GM21717 (cell line): Measurements from ENCODE around the gene ZDHHC7.

ENCODE experiments used
- ATAC-seq: cut with Tn5 transposase; IDR thresholded peaks from one replicate; pipeline ENCODE4 v1.9.1; 2021; ENCODE audit warnings: mild to moderate bottlenecking, moderate library complexity; ENCODE audit not compliant: unreplicated experiment

Gene ZDHHC7

GRCh38 chr16:84970447-84971127 is 40.7 kb downstream of the ZDHHC7 start:
- ATAC-seq = no peak

GRCh38 chr16:84967828-84968227 is 43.5 kb downstream of the ZDHHC7 start:
- ATAC-seq = no peak

- ATAC-seq = no peak
Measured at GRCh38 chr16:84965428-84966415, 45.6 kb downstream of the ZDHHC7 start.

GRCh38 chr16:84964386-84965128 is 46.8 kb downstream of the ZDHHC7 start:
- no peak for ATAC-seq

- ATAC-seq = no peak
Measured at GRCh38 chr16:84963066-84963465, 48.3 kb downstream of the ZDHHC7 start.

GRCh38 chr16:84960942-84961341 is 50.4 kb downstream of the ZDHHC7 start:
- no peak for ATAC-seq

GRCh38 chr16:84959784-84960417 is 51.4 kb downstream of the ZDHHC7 start:
- ATAC-seq = no peak

GRCh38 chr16:84959045-84959576 is 52.2 kb downstream of the ZDHHC7 start:
- ATAC-seq = no peak

- no peak for ATAC-seq
Measured at GRCh38 chr16:84957792-84958191, 53.5 kb downstream of the ZDHHC7 start.

GRCh38 chr16:84957192-84957591 is 54.1 kb downstream of the ZDHHC7 start:
- ATAC-seq = no peak

GRCh38 chr16:84955427-84955826 is 55.9 kb downstream of the ZDHHC7 start:
- ATAC-seq = no peak

GRCh38 chr16:84953190-84953746 is 58.1 kb downstream of the ZDHHC7 start:
- no peak for ATAC-seq

- peak; percentile 87 for ATAC-seq
Measured at GRCh38 chr16:84952335-84953189, 58.8 kb downstream of the ZDHHC7 start.

GRCh38 chr16:84950906-84951305 is 60.4 kb downstream of the ZDHHC7 start:
- ATAC-seq = no peak

- ATAC-seq = no peak
Measured at GRCh38 chr16:84949772-84950436, 61.4 kb downstream of the ZDHHC7 start.

GRCh38 chr16:84948851-84949610 is 62.3 kb downstream of the ZDHHC7 start:
- ATAC-seq = no peak

- ATAC-seq = no peak
Measured at GRCh38 chr16:84947996-84948850, 63.1 kb downstream of the ZDHHC7 start.
